Measurements from ENCODE around the gene PTGDR2. TPM values are rescaled to one million over a fixed set of nuclear protein-coding genes. Genes with fewer than 3 reads are reported as not detected.

PTGDR2 gene
- total RNA-seq, 4 donors from 2014 or later, result 0.21 to 4.6 (median 0.49) TPM; not detected in 1

DNA sequence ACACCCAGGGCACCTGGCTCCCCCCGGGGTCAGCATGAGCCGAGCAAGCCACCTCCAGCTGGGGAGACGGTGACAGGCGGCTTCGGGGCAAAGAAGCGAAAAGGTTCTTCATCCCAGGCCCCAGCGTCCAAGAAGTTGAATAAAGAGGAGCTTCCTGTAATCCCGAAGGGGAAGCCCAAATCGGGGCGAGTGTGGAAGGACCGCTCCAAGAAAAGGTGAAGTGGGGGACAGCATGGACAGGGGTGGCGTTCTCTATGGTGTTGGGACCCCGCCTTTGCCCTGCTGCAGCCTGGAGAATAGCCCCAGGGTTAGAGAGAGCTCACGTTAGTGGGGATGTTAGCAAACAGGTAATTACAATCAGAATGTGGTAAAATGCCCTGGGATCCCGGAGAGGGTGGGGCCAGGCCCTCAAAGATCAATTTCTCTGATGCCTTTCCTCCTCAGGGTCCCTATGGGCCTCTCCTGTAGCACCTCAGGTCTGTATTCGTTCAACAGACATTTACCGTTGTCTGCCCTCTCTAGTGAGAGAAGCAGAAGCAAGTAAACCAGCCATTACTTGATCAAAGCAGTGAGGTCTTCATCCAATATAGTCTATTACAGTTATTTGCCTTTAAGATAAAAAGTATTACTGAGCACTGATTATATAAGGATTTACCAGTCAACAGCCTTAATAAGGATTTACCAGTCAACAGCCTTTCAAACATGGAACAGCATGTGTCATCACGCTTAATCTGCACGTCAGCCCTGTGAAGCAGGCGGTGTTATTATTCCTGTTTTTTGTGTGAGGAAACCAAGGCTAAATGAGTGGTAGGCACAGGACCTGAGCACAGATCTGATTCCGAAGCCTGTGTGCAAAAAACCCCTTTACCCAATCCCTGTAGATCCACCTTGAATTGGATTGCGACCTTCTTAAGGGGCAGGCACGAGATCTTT lies 12.8 kb downstream of the PTGDR2 start:
- no peaks in the 10 kb centered on the region for H3K36me3 ChIP-seq
- DNase-seq, result no peak
- H3K27me3 ChIP-seq, result no peaks in the 10 kb centered on the region
- peak overlapping the region; percentile 78 for H3K27ac ChIP-seq
- H3K4me3 ChIP-seq, result peak overlapping the region; percentile 83 to 90
- intact Hi-C loops (cut with DNase I; ENCODE audit: low total_unique reads), result loop anchor here (5.0 kb wide), 1 partner anchor 69 kb away; the partner anchor contains the start of gene TMEM109
- H3K9me3 ChIP-seq, result no peaks in the 10 kb centered on the region
- TF ChIP-seq CTCF (IDR thresholded peaks at IDR 0.05) (no peak), POLR2A (IDR thresholded peaks at IDR 0.05) (no peak)
- peaks cover 0 to 4% of the 10 kb centered on the region in 2 donors for H3K4me1 ChIP-seq

GRCh38 chr11:60841797-60842667 lies 13.7 kb downstream of the PTGDR2 start, which contains the start of gene CCDC86:
Gene CCDC86, plus strand, starts transcription at chr11:60842113. Its CDS starts 12 bp downstream, at chr11:60842125.
- Histone ChIP-seq H3K27ac (peak within 1 kb of the TSS; percentile 78), H3K4me1 (peaks cover 0 to 4% of the 10 kb centered on the region in 2 donors), H3K9me3 (no peaks in the 10 kb centered on the region), H3K27me3 (no peaks in the 10 kb centered on the region), H3K4me3 (peak within 1 kb of the TSS; percentile 83 to 90), H3K36me3 (no peaks in the 10 kb centered on the region)
- intact Hi-C loops (cut with DNase I; ENCODE audit: low total_unique reads), result loop anchor here (5.0 kb wide), 1 partner anchor 70 kb away; the partner anchor contains the start of gene TMEM109
- DNase-seq, result peak; percentile 98
- peak in 1 of 2 donors; percentile 39 for TF ChIP-seq POLR2A (IDR thresholded peaks at IDR 0.05)
- TF ChIP-seq CTCF (IDR thresholded peaks at IDR 0.05), result peak in 1 of 4 experiments; percentile 45

DNA sequence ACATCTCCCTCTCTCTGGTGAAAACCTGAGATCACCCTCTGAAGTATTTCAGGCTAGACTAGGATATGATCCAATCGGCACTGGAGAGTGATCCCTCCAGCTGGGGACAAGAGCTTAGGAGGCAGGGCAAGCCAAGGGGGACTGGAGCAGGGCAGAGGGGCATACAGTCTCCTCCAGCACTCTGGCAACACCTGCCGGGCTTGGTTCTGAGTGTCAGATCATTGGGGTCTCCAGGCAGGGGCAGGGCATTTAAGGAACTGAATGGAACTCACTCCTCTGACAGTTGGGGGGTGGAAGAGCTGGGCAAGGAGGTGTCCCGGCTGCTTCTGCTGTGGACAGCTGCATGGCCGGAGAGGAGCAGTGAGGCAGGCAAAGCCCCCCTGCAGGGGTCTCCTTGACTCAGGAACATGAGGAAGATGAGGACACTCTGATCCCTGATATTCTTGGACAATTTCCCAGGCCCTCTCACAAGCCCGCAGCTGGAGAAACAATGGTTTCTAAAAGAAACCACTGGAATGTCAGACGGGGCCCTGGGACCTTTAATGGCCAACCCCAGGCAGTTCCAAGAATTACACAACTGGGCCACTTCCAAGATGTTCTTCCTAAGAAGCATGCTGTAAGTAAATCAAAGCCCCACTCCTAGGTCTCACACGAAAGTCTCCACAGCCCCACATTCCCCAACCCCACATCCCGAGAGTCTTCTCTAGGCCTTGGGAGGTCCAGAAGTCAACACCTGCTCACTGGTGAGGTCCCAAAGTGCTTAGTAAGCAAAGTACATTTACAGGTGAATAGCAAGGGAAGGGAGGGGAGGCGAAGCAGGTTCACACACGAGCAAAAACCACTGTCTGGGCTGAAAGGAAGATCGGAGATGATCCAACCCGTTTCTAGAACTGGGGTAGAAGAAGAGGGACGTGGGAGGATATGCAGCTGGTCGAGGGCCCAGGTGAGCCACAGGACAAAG lies 15.0 kb downstream of the PTGDR2 start:
- no peak for TF ChIP-seq CTCF (IDR thresholded peaks at IDR 0.05)
- no peak for TF ChIP-seq POLR2A (IDR thresholded peaks at IDR 0.05)
- peak overlapping the region; percentile 78 for H3K27ac ChIP-seq
- peaks cover 0 to 4% of the 10 kb centered on the region in 2 donors for H3K4me1 ChIP-seq
- peak; percentile 58 to 60 for DNase-seq
- no peak overlapping the region for H3K4me3 ChIP-seq
- no peaks in the 10 kb centered on the region for H3K27me3 ChIP-seq
- intact Hi-C loops (cut with DNase I; ENCODE audit: low total_unique reads), result loop anchor here (5.0 kb wide), 1 partner anchor 72 kb away; the partner anchor contains the start of gene TMEM109
- H3K36me3 ChIP-seq, result no peaks in the 10 kb centered on the region
- H3K9me3 ChIP-seq, result no peaks in the 10 kb centered on the region

DNA sequence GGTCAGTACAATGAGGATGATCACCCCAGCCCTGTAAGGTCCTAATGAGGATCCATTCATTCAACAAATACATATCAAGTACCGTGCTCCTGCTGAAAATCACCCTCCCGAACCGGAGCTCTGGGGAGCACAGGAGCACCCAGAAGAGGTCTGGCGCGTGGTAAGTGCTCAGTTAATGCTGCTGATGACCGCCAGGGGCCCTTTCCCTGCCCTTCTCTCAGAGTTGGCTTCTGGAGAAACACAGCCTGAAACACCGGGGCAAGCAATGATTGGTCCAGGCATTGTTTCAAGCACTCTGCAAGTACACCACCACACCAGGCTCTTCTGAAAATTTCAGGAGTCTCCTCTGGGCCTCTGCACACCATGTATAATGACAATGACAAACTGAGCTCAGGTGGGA lies 17.6 kb downstream of the PTGDR2 start:
- peaks cover 0 to 4% of the 10 kb centered on the region in 2 donors for H3K4me1 ChIP-seq
- H3K9me3 ChIP-seq, result no peaks in the 10 kb centered on the region
- intact Hi-C loops (cut with DNase I; ENCODE audit: low total_unique reads), result loop anchor here (10.0 kb wide), 1 partner anchor 337 kb away; no protein-coding TSS in a partner anchor
- no peak for TF ChIP-seq POLR2A (IDR thresholded peaks at IDR 0.05)
- TF ChIP-seq CTCF (IDR thresholded peaks at IDR 0.05), result no peak
- no peaks in the 10 kb centered on the region for H3K36me3 ChIP-seq
- H3K4me3 ChIP-seq, result no peak overlapping the region
- DNase-seq, result no peak
- no peaks in the 10 kb centered on the region for H3K27me3 ChIP-seq
- H3K27ac ChIP-seq, result no peak overlapping the region

Measured in uterus (tissue), 4 donors.